Measurements from ENCODE around the gene SLC15A4. TPM values are rescaled to one million over a fixed set of nuclear protein-coding genes. Genes with fewer than 3 reads are reported as not detected.

SLC15A4 gene
- total RNA-seq (37.5 TPM), polyA plus RNA-seq (20.5 TPM)

DNA sequence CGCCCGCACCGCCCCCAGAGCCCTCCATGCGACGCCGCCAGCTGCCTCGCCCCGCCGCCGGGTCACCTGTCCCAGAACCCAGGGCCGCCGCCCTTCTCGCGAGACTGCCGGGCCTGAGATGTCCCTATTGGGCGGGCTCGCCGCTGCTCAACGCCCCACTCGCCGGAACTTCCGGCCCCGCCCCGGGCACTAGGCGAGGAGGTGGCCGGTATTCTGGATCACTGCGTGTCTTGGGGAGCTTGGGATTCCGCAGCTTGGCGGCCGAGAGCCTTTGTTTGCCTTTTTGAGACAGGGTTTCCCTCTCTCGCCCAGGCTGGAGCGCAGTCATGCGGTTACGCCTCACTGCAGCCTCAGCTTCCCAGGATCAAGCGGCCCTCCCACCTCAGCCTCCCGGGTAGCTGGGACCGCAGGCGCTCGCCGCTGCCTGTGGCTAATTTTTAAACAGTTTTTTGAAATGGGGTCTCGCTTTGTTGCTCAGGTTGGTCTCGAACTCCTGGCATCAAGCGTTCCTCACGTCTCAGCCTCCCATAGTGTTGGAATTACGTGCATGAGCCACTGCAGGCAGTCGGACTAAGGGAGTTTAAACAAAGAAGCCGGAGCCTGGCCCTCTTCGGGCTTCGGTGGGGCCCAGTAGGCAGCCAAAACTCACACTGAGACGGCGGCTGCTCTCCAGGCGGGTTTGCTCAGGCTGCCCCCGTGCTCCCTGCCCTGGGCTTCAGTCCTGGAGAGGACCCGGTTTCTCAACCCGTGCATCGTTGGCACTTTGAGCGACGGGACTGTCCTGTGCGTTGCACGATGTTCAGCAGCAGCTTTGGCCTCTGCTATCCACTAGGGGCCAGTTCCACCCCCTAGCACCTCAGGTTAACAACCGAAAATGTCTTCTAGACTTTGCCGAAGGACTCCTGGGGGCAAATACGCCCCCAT, at the start of gene SLC15A4:
TSS of gene SLC15A4 (minus strand) at position 43 of the 924 bp plus-strand sequence. CDS start at position 28, 15 bp downstream.
- peak within 1 kb of the TSS; percentile 96 for H3K4me3 ChIP-seq (ENCODE audit: low read depth, low read length)
- peak; percentile 82 for DNase-seq (ENCODE audit: extremely low spot score)
- 4% methylated on average over 63 of the region's 63 CpGs for WGBS
- H3K27ac ChIP-seq (ENCODE audit: low read depth): peak within 1 kb of the TSS; percentile 72
- H3K4me1 ChIP-seq (ENCODE audit: insufficient read depth): peaks cover 7% of the 10 kb centered on the region
- no peaks in the 10 kb centered on the region for H3K36me3 ChIP-seq (ENCODE audit: insufficient read depth)

DNA sequence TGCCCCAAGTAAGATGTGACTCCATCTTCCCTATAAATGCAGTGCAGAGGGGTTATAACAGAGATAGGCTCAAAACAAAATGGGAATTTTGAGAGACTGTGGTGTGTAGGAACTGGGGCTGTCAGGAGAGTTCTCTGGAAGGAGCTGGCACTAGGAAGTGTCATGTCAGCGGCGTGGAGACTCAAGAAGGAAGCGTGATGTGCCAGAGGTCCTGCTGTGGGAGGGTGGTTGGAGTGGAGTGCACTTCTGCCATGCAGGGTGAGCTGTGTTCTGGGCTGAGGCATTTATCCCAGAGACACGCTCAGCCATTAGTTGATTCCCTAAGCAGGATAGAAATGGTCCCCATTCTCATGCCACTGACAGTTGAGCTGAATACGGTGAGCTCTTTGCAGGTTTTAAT, 48.5 kb upstream of the SLC15A4 start:
- H3K4me3 ChIP-seq (ENCODE audit: low read depth, low read length): no peak overlapping the region
- no peak for DNase-seq (ENCODE audit: extremely low spot score)
- H3K36me3 ChIP-seq (ENCODE audit: insufficient read depth): no peaks in the 10 kb centered on the region
- no peak overlapping the region for H3K27ac ChIP-seq (ENCODE audit: low read depth)
- H3K4me1 ChIP-seq (ENCODE audit: insufficient read depth): no peaks in the 10 kb centered on the region
- 85% methylated on average over 5 of the region's 5 CpGs for WGBS

DNA sequence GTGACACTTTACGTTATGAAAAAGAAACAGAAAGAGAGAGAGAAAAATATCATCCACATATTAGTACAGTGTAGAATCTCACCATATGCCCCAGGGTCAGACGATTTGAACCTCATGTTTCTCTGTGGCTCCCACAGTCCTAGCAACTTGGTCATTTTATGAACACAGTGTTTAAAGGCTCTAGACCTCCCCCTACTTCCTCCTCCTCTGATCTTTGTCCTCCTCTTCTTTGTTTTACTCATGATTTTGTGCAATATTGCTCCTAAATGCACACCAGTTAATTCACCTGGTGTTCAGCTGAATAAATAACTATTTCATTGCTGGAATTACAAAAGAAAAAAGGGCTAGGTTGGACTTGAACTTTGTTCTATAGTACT, 47.7 kb upstream of the SLC15A4 start:
- H3K27ac ChIP-seq (ENCODE audit: low read depth): no peak overlapping the region
- no peaks in the 10 kb centered on the region for H3K36me3 ChIP-seq (ENCODE audit: insufficient read depth)
- no peak overlapping the region for H3K4me3 ChIP-seq (ENCODE audit: low read depth, low read length)
- WGBS: 34% methylated on average over 2 of the region's 2 CpGs
- H3K4me1 ChIP-seq (ENCODE audit: insufficient read depth): no peaks in the 10 kb centered on the region
- no peak for DNase-seq (ENCODE audit: extremely low spot score)

DNA sequence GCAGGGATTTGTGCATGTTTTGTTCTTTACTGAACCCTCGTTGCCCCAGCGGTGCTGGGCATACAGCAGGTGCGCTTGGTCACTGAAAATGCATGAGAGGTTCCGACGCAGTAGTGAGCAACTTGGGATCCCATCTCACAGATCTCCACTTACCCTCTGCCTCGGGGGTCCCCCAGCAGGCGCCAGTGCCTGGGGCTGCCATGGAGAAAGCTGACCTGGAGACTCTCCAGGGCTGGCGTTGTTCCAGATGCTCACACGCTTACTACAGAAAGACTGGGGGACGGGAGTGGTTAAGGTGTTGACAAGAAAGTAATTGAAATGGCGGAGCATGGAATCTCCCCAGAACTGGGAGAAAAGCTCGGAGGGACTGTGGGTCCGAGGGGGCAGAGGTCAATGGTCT, 43.7 kb upstream of the SLC15A4 start:
- Histone ChIP-seq H3K4me3 (ENCODE audit: low read depth, low read length) (no peak overlapping the region), H3K27ac (ENCODE audit: low read depth) (no peak overlapping the region), H3K4me1 (ENCODE audit: insufficient read depth) (no peaks in the 10 kb centered on the region), H3K36me3 (ENCODE audit: insufficient read depth) (no peaks in the 10 kb centered on the region)
- DNase-seq (ENCODE audit: extremely low spot score): no peak
- WGBS: 86% methylated on average over 13 of the region's 13 CpGs

DNA sequence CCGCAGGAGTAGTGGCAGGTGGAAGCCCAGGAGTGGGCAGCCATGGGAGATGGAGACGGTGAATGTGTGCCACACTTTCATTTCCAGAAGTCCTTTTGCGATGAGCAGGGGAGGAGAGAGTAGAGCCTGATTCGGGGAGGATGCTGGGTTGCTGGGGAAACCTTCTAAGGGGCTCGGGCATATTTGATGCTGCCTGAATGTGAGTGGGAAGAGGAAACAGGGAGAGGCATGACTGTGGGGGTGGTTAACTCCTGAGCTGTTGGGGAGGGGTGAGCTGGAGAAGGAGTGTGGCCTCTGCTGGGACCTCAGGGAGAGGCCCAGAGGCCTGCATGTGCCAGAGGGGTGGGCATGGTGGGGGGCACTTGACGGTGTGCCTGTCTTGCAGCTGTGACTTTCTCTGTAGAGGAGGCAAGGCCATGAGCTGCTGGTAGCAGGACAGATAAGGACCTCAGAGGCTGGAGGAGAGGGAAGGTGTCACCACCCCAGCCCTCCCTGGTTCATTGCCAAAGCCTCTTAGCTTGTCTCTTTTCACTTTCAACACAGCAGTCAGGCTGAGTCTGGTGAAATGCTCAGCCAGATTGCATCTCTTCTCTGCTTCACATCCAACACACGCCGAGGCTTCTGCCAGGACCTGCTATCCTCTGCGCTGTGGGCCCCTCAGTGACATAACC, 40.9 kb upstream of the SLC15A4 start:
- H3K27ac ChIP-seq (ENCODE audit: low read depth): no peak overlapping the region
- WGBS: 67% methylated on average over 9 of the region's 9 CpGs

DNA sequence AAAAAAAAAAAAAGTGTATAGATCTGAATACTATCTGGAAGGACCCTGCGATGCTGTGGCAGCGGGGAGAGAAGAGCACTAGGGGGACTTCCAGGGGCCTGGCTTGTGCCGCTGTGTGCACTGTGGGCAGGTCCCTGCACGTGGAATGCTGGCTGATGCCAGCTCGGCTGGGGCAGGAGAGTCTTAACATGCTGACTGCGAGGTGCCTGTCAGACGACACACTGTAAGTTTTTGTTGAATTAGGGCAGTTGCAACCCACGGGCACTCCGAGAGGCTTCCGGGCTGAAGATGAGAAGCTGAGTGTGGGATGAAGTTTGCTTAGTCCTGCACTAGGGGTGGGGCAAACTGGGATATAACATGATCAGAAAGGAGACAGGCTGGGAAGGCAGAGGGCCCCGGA, 40.2 kb upstream of the SLC15A4 start:
- Histone ChIP-seq H3K27ac (ENCODE audit: low read depth) (no peak overlapping the region), H3K4me3 (ENCODE audit: low read depth, low read length) (no peak overlapping the region), H3K36me3 (ENCODE audit: insufficient read depth) (no peaks in the 10 kb centered on the region), H3K4me1 (ENCODE audit: insufficient read depth) (no peaks in the 10 kb centered on the region)
- 72% methylated on average over 11 of the region's 11 CpGs for WGBS
- no peak for DNase-seq (ENCODE audit: extremely low spot score)

More for the DNA sequence above, 40.9 kb upstream of the SLC15A4 start:
- no peak for DNase-seq (ENCODE audit: extremely low spot score)
- Histone ChIP-seq H3K36me3 (ENCODE audit: insufficient read depth) (no peaks in the 10 kb centered on the region), H3K4me3 (ENCODE audit: low read depth, low read length) (no peak overlapping the region), H3K4me1 (ENCODE audit: insufficient read depth) (no peaks in the 10 kb centered on the region)

DNA sequence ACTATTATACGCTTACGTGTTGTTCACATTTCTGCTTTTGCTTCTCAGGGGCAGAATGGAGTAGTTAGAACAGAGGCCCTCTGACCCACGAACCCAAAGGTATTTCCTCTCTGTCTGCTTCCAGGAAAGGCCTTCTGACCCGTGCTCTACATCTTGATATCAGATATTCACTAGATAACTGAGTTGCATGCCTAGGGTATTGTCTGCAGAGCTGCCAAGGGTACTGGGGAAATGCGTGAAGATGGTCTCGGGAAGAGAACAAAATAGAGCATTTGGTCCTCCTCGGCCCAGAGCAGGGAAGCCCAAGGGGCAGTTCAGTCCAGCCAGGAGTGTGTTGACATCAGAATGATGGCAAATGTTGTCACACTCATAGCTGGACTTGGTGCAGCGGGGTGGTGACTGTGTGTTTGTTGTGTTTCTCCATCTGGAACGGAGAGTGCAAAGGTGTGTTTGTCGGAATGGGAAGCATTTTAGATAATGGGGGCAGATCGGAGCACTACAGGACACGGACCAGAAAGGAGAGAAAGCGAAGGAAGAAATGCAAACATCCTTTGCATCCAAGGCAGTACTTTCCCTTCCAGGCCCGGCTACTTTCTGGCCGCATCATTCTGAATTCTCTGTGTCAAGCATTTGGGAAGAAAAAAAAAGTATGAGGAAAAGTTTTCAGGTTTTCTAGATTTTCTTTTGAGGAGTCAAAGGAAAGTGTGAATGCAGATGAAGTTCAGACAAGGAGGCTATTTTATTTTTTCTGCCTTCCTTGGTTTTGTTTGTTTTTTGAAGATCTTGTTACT, 37.7 kb upstream of the SLC15A4 start:
- Histone ChIP-seq H3K4me1 (ENCODE audit: insufficient read depth) (no peaks in the 10 kb centered on the region), H3K36me3 (ENCODE audit: insufficient read depth) (no peaks in the 10 kb centered on the region), H3K4me3 (ENCODE audit: low read depth, low read length) (no peak overlapping the region), H3K27ac (ENCODE audit: low read depth) (no peak overlapping the region)
- 79% methylated on average over 15 of the region's 15 CpGs for WGBS
- DNase-seq (ENCODE audit: extremely low spot score): no peak

DNA sequence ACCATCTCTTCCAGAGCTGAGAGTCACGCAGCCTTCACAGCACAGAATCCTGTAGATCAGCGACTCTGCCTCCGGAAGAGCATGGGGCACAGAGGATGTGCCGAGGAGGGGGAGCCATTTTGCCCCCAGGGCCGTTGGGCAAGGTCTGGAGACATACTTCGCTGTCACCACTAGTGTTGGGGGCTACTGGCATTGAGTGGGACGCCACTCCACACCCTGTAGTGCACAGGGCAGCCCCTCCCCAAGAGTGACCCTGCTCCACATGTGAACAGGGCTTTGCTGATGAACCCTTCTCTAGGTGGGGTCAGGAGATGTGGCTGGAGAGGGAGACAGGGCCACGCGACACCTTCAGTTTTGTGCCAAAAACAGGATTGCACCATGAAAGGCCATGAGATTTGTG, 35.6 kb upstream of the SLC15A4 start:
- WGBS: 85% methylated on average over 9 of the region's 9 CpGs
- H3K4me3 ChIP-seq (ENCODE audit: low read depth, low read length): no peak overlapping the region
- DNase-seq (ENCODE audit: extremely low spot score): no peak

DNA sequence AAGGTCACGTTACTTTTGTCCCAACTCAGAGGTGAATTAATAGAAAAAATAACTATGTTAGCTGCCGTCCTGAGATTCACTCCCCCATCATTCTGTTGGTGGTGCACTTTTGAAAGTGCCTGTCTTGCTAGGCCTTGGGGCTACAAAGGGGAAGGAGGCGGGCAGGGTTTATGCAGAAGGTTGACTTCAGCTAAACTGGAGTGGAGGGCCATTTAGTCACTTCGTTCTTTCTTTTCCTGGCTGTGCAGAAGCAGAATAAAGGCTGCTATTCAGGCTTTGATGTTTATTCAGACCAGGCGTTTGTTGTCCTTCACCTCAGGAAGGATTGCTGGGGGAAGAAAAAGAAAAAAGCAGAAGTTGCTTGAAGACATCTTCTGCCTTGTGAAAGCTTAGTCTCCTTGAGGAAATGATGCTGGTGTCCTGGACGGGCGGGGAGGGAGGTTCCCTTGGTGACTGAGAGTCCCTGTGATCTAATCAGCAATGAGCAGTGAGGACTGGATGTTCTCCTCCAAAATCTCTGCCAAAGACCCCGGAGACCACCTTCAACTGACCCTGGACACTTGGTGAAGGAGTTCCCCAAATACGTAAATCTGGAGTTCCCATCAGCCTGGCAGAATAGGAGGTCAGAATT, 33.5 kb upstream of the SLC15A4 start:
- WGBS: 74% methylated on average over 9 of the region's 9 CpGs
- Histone ChIP-seq H3K27ac (ENCODE audit: low read depth) (no peak overlapping the region), H3K36me3 (ENCODE audit: insufficient read depth) (no peaks in the 10 kb centered on the region), H3K4me1 (ENCODE audit: insufficient read depth) (no peaks in the 10 kb centered on the region), H3K4me3 (ENCODE audit: low read depth, low read length) (no peak overlapping the region)
- no peak for DNase-seq (ENCODE audit: extremely low spot score)

More for the DNA sequence above, 35.6 kb upstream of the SLC15A4 start:
- Histone ChIP-seq H3K36me3 (ENCODE audit: insufficient read depth) (no peaks in the 10 kb centered on the region), H3K4me1 (ENCODE audit: insufficient read depth) (no peaks in the 10 kb centered on the region), H3K27ac (ENCODE audit: low read depth) (no peak overlapping the region)

DNA sequence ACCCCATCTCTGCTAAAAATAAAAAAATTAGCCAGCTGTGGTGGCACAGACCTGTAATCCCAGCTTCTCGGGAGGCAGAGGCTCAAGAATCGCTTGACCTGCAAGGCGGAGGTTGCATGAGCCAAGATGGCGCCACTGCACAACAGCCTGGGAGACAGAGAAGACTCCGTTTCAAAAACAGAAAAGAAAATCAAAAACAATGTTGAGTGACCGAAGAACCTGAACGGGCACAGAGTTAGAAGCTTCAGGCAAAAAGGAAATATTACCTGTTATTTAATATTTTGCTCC, 33.0 kb upstream of the SLC15A4 start:
- H3K4me1 ChIP-seq (ENCODE audit: insufficient read depth): no peaks in the 10 kb centered on the region
- H3K36me3 ChIP-seq (ENCODE audit: insufficient read depth): no peaks in the 10 kb centered on the region
- no peak overlapping the region for H3K27ac ChIP-seq (ENCODE audit: low read depth)
- H3K4me3 ChIP-seq (ENCODE audit: low read depth, low read length): no peak overlapping the region
- DNase-seq (ENCODE audit: extremely low spot score): no peak
- 95% methylated on average over 7 of the region's 7 CpGs for WGBS

DNA sequence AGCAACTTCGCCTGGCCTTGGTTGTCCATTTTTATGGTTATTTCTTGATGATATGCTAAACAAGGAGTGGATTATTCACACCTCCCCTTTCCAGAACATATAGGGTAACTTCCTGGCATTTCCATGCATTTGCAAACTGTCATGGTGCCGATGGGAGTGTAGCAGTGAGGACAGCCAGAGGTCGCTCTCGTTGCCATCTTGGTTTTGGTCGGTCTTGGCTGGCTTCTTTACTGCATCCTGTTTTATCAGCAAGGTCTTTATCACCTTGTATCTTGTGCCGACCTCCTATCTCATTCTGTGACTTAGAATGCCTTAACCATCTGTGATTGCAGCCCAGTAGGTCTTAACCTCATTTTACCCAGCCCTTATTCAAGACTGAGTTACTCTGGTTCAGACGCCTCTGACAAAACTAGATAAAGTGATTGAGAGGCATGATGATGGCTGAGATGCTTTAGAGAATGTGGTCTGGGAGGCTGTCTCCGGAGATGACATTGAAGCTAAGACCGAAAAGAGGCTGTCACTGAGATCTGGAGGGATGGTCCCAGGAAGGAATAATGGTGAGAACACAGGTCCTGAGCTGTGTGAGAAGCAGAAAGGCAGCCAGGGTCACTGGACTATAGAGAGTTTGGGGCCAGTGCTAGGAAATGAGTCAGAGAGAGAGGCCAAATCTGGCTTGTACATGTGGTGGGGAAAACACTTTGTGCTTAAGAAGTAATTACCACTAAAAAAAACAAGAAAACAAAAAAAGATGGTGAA, 32.5 kb upstream of the SLC15A4 start:
- DNase-seq (ENCODE audit: extremely low spot score): no peak
- no peak overlapping the region for H3K27ac ChIP-seq (ENCODE audit: low read depth)
- 79% methylated on average over 9 of the region's 9 CpGs for WGBS

DNA sequence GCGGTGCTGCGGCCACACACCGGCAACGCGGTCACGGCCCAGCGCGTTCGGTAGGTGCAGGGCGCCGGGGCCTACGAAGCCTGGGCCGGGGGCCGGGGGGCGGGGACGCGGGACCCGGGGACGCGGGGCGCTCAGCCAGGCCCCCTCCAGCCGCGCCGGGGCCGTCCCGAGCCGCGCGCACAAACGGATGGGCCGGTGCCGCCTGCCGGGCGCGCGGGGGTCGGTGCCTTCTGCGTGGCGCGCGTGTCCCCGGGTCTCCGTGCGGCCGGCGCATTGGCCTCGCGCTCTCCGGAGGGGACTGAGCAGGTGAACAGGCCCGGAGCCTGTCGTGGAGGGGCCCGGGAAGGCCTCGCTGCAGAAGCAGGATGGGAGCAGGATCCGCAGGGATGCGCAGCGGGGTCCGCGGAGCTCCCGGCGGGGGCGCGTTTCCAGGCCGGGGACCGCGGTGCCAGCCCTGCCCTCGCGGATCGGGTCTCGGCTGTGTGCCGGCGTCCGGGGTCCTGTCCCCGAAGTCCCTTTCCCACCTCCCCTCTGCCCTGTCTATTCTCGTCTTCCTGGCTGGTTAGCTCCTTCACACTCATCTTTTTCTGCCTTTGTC, 29.9 kb upstream of the SLC15A4 start:
- H3K27ac ChIP-seq (ENCODE audit: low read depth): no peak overlapping the region
- no peak overlapping the region for H3K4me3 ChIP-seq (ENCODE audit: low read depth, low read length)
- DNase-seq (ENCODE audit: extremely low spot score): no peak
- no peaks in the 10 kb centered on the region for H3K36me3 ChIP-seq (ENCODE audit: insufficient read depth)
- under 1% methylated on average over 74 of the region's 74 CpGs for WGBS
- H3K4me1 ChIP-seq (ENCODE audit: insufficient read depth): no peaks in the 10 kb centered on the region

More for the DNA sequence above, 32.5 kb upstream of the SLC15A4 start:
- Histone ChIP-seq H3K36me3 (ENCODE audit: insufficient read depth) (no peaks in the 10 kb centered on the region), H3K4me3 (ENCODE audit: low read depth, low read length) (no peak overlapping the region), H3K4me1 (ENCODE audit: insufficient read depth) (no peaks in the 10 kb centered on the region)
